Skeletal muscle tissue (tissue), 4 donors: ENCODE results near the gene UAP1. TPM values are rescaled to one million over a fixed set of nuclear protein-coding genes. Genes with fewer than 3 reads are reported as not detected.

Source experiments
- H3K27ac ChIP-seq: one replicate; pipeline ENCODE4 v1.7.0; 2013; ENCODE audit warnings: mild to moderate bottlenecking, low read depth, low read length, inconsistent platforms
- H3K27me3 ChIP-seq, 3 donors: one replicate each; pipeline ENCODE4 v1.7.0; 2013; ENCODE audit warnings: low read length in 3 of 3; ENCODE audit not compliant: control insufficient read depth in 3 of 3, insufficient read depth in 3 of 3
- H3K36me3 ChIP-seq, 3 donors: one replicate each; pipeline ENCODE4 v1.7.0; 2013; ENCODE audit warnings: low read length in 3 of 3; ENCODE audit not compliant: control insufficient read depth in 3 of 3, insufficient read depth in 3 of 3
- H3K4me1 ChIP-seq, 3 donors: one replicate each; pipeline ENCODE4 v1.7.0; 2013; ENCODE audit warnings: low read length in 3 of 3, mild to moderate bottlenecking in 3 of 3; ENCODE audit not compliant: control insufficient read depth in 3 of 3, insufficient read depth in 3 of 3
- H3K4me3 ChIP-seq, 3 donors: one replicate each; pipeline ENCODE4 v1.7.0; 2013; ENCODE audit warnings: low read length in 3 of 3
- H3K9ac ChIP-seq, 3 donors: one replicate each; pipeline ENCODE4 v1.7.0; 2013; ENCODE audit warnings: low read length in 3 of 3, mild to moderate bottlenecking in 3 of 3, moderate library complexity in 2 of 3, low read depth in 1 of 3
- H3K9me3 ChIP-seq, 3 donors: one replicate each; pipeline ENCODE4 v1.7.0; 2013; ENCODE audit warnings: low read length in 3 of 3; ENCODE audit not compliant: control insufficient read depth in 3 of 3
- total RNA-seq: library from RNA; depleted of rRNA; stranded (reverse); fragments of >200 nt; gene quantifications from one replicate; pipeline ENCODE4 v1.2.3, GENCODE V29; 2014
- donor health status: Osteomylitis.

Gene UAP1
- total RNA-seq: 43.8 TPM

DNA sequence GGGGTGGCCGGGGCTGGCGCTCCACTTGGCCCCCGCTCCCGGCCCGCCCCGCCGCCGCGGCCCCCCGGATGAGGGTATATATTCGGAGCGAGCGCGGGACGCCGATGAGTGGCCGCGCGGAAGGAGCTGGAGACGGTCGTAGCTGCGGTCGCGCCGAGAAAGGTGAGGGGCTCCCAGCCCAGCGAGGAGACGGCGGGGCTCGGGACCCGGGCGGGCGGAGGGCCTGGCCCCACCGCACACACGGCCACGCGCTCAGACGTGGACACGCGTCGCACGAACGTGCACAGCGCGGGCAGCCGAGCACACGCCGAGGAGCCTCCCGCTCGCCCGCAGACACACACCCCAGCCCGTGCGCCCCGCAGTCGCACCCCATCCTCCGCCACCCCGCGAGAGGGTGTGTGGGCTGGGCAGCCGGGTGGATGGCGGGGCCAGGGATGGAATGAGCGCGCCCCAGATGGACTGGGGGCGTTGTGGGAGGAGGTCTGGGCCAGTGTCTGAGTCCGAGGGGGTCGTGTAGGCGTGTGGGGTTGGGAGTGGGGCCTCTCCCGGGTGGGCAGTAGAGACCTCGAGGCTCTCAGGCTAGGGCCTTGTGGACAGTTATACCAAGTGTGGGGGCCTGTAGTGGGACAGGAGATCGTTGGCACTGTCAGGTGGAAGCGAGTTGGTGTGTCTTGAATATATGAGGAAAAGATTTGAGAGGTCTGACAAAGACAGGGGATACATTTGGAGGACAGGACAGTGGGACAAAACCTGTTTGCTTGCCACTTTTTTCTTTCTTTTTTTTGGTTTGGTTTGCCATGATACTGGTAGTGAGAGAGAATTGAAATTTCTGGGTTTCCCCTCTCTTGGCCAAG, at the start of gene UAP1:
TSS of gene UAP1 (plus strand) at position 107 of the 854 bp plus-strand sequence. CDS start 4,347 bp downstream, outside the sequence.
- Histone ChIP-seq H3K4me1 (peaks cover 12 to 19% (median 16%) of the 10 kb centered on the region in 3 donors), H3K9ac (peak within 1 kb of the TSS; percentile 89 to 94 (median 94)), H3K27me3 (no peaks in the 10 kb centered on the region)

DNA sequence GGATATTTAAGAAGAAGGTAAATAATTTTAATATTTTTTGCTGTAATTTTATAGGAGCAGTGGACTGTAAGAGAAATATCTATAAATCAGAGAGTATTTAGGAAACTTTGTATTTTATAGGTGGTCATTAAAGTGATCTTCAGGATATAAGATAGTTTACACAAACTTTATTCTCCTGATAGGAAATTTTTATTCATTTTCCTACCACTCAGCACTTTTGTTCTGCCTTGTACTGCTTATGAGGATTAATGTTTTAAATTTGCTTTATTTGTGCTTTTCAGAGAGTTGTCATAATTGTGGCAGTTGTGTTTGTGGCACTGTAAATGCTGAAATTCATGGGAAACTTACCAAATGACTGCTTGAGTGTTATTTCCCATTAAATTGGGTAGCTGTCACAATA, 34.2 kb upstream of the UAP1 start:
- H3K27me3 ChIP-seq: no peaks in the 10 kb centered on the region
- H3K9ac ChIP-seq: no peak overlapping the region
- no peaks in the 10 kb centered on the region for H3K4me1 ChIP-seq
- no peak overlapping the region for H3K4me3 ChIP-seq
- H3K36me3 ChIP-seq: peaks cover 5 to 17% (median 10%) of the 10 kb centered on the region in 3 donors
- no peak overlapping the region for H3K27ac ChIP-seq
- no peaks in the 10 kb centered on the region for H3K9me3 ChIP-seq

More for the DNA sequence above, at the start of gene UAP1:
- peak within 1 kb of the TSS; percentile 74 to 90 (median 88) for H3K4me3 ChIP-seq
- H3K36me3 ChIP-seq: peaks cover 2 to 7% (median 2%) of the 10 kb centered on the region in 3 donors
- H3K9me3 ChIP-seq: no peaks in the 10 kb centered on the region
- peak within 1 kb of the TSS; percentile 92 for H3K27ac ChIP-seq

GRCh38 chr1:162530307-162530987, 31.1 kb upstream of the UAP1 start:
- Histone ChIP-seq H3K27me3 (no peaks in the 10 kb centered on the region), H3K9ac (no peak overlapping the region), H3K4me3 (no peak overlapping the region), H3K4me1 (no peaks in the 10 kb centered on the region), H3K36me3 (peaks cover 0 to 3% (median 0%) of the 10 kb centered on the region in 3 donors), H3K9me3 (no peaks in the 10 kb centered on the region), H3K27ac (no peak overlapping the region)

- Histone ChIP-seq H3K9me3 (no peaks in the 10 kb centered on the region), H3K9ac (no peak overlapping the region), H3K36me3 (peaks cover 0 to 3% (median 0%) of the 10 kb centered on the region in 3 donors), H3K27ac (no peak overlapping the region), H3K4me1 (no peaks in the 10 kb centered on the region), H3K4me3 (no peak overlapping the region), H3K27me3 (no peaks in the 10 kb centered on the region)
Observed at GRCh38 chr1:162530988-162531319, 30.6 kb upstream of the UAP1 start.

DNA sequence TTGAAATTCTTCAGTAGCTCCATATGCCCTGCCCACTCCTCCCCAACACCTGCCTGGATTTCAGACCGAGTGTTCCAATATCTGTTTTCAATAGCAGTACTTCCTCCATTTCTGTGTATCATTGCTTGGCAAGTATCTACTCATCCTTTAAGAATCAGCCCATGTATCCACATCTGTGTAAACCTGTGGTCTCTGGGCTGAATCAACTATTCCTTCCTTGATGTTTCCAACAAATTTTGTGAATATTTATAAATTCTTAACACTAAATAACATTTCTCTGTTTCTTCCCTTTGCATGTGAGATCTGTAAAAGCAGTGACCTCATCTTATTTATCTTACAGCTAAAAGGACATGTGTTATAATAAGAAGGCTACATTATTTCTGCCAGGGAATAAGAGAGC, 26.0 kb upstream of the UAP1 start:
- Histone ChIP-seq H3K36me3 (peaks cover 0 to 3% (median 0%) of the 10 kb centered on the region in 3 donors), H3K4me1 (no peaks in the 10 kb centered on the region), H3K9ac (no peak overlapping the region), H3K4me3 (no peak overlapping the region), H3K27me3 (no peaks in the 10 kb centered on the region), H3K9me3 (no peaks in the 10 kb centered on the region), H3K27ac (no peak overlapping the region)

DNA sequence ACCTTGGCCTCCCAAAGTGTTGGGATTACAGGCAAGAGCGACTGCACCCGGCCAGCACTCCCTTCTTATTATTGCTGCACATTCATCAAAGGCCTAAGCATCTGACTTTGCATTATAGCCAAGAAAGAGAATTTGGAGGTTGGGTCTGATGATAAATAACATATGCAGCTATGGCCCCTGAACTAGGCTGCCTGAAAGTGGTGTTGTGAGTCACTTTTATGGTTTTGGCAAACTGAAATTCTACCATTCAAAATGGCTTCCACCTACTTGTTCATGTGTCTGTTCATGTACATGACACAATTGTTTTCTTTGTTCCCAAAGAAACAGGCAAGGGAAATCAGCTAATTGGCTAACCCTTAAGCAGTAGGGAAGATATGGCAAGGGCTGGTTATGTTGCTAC, 25.0 kb upstream of the UAP1 start:
- Histone ChIP-seq H3K27me3 (no peaks in the 10 kb centered on the region), H3K36me3 (peaks cover 0 to 3% (median 0%) of the 10 kb centered on the region in 3 donors), H3K4me1 (peaks cover 0 to 2% (median 0%) of the 10 kb centered on the region in 3 donors), H3K9ac (no peak overlapping the region), H3K9me3 (no peaks in the 10 kb centered on the region), H3K4me3 (no peak overlapping the region), H3K27ac (no peak overlapping the region)

DNA sequence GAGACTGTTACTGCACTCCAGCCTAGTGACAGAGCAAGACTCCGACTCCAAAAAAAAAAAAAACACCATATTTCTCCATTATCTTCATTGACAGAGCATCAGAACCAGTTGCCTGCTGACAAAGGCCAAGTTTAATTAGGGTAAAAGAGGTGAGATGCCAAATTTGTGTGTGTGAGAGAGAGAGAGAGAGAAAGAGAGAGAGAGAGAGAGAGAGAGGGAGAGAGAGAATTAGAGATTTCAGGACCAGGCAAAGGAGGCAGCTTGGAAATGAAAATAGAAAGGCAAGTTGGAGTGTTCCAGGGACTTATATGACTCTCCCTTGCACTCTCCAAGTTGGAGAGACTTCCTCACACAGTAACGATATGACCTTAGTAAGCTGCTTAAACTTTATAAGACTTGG, 24.3 kb upstream of the UAP1 start:
- Histone ChIP-seq H3K27me3 (no peaks in the 10 kb centered on the region), H3K4me1 (peaks cover 0 to 3% (median 2%) of the 10 kb centered on the region in 3 donors), H3K9me3 (no peaks in the 10 kb centered on the region), H3K4me3 (no peak overlapping the region), H3K9ac (no peak overlapping the region), H3K27ac (no peak overlapping the region), H3K36me3 (peaks cover 0 to 3% (median 0%) of the 10 kb centered on the region in 3 donors)

GRCh38 chr1:162538815-162539431, 22.6 kb upstream of the UAP1 start:
- H3K27me3 ChIP-seq: no peaks in the 10 kb centered on the region
- H3K9me3 ChIP-seq: no peaks in the 10 kb centered on the region
- H3K27ac ChIP-seq: no peak overlapping the region
- H3K4me1 ChIP-seq: peaks cover 0 to 3% (median 2%) of the 10 kb centered on the region in 3 donors
- H3K9ac ChIP-seq: no peak overlapping the region
- H3K36me3 ChIP-seq: peaks cover 0 to 3% (median 0%) of the 10 kb centered on the region in 3 donors
- H3K4me3 ChIP-seq: no peak overlapping the region

DNA sequence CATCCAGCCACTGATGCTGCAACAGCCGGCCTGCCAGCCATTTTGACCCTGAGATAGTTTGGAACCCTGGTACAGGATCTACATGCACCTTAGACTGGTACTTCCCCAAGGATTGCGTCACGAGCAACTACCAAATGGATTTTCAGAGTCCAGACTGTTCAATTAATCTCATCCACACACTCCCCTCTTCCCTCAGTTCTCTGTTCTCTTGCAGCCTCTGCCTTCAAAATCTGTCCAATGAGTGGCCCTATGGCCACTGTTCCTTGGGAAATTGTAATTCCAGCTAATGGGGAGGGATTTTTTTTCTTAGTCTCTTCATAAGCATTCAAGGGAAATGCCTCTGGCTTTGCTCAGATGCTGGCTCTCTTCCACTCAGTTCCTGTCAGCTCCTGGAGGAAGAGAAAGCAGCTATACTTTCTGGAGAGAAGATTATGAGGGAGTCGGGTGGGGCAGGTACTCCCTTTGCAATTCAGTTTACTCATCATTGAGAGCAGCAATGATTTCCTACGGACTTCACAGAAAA, 19.8 kb upstream of the UAP1 start:
- peak overlapping the region; percentile 54 for H3K27ac ChIP-seq
- H3K36me3 ChIP-seq: no peaks in the 10 kb centered on the region
- peaks cover 0 to 3% (median 2%) of the 10 kb centered on the region in 3 donors for H3K4me1 ChIP-seq
- H3K27me3 ChIP-seq: no peaks in the 10 kb centered on the region
- H3K9ac ChIP-seq: no peak overlapping the region
- no peak overlapping the region for H3K4me3 ChIP-seq
- H3K9me3 ChIP-seq: no peaks in the 10 kb centered on the region
